ENCODE data around the gene ZDHHC13. TPM values are rescaled to one million over a fixed set of nuclear protein-coding genes. Genes with fewer than 3 reads are reported as not detected.

Gene ZDHHC13
- total and polyA plus RNA-seq, 12 donors: 6.5 to 30.7 (median 9.0) TPM

DNA sequence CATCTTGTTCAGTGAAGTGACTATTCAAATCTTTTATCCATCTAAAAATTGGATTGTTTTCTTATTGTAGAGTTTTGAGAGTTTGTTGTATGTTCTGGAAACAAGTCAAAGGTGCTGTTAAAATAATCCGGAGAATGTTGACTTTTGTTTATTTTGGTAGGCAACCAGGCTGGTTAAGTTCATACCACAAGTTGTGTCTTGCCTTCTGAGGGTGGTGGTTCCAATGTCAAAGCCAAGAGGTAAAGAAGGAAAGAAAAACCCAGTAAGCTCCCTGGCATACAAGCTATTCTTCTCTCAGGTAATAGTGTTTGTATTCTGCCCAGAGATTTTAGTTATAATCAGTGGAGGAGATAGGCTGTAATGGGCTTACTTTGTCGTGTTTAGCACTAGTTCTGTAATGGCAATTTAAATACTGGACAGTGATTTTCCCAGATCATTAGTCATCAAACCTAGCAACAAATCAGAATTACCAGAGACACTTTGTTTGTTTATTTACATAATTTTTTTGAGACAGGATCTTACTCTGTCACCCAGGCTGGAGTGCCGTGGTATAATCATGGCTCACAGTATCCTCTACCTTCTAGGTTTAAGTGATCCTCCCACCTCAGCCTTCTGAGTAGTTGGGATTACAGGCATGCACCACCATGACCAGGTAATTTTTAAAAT, 99.9 kb downstream of the ZDHHC13 start:
- no peak for DNase-seq
- Histone ChIP-seq H3K36me3 (replicated peaks in 1 of 2) (no peaks in the 10 kb centered on the region), H3K4me1 (replicated peaks in 1 of 2) (no peaks in the 10 kb centered on the region), H3K27ac (no peak overlapping the region), H3K4me3 (no peak overlapping the region), H3K9me3 (replicated peaks in 1 of 3) (no peaks in the 10 kb centered on the region), H3K27me3 (no peaks in the 10 kb centered on the region)
- 46 to 54% (median 53%) methylated on average over 3 of the region's 3 CpGs for WGBS, 4 donors
- intact Hi-C loops (cut with DNase I): no loop called here
- no peak for TF ChIP-seq POLR2A (IDR thresholded peaks at IDR 0.05)
- TF ChIP-seq, protein P1, sequence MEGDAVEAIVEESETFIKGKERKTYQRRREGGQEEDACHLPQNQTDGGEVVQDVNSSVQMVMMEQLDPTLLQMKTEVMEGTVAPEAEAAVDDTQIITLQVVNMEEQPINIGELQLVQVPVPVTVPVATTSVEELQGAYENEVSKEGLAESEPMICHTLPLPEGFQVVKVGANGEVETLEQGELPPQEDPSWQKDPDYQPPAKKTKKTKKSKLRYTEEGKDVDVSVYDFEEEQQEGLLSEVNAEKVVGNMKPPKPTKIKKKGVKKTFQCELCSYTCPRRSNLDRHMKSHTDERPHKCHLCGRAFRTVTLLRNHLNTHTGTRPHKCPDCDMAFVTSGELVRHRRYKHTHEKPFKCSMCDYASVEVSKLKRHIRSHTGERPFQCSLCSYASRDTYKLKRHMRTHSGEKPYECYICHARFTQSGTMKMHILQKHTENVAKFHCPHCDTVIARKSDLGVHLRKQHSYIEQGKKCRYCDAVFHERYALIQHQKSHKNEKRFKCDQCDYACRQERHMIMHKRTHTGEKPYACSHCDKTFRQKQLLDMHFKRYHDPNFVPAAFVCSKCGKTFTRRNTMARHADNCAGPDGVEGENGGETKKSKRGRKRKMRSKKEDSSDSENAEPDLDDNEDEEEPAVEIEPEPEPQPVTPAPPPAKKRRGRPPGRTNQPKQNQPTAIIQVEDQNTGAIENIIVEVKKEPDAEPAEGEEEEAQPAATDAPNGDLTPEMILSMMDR (IDR thresholded peaks at IDR 0.05): no peak

DNA sequence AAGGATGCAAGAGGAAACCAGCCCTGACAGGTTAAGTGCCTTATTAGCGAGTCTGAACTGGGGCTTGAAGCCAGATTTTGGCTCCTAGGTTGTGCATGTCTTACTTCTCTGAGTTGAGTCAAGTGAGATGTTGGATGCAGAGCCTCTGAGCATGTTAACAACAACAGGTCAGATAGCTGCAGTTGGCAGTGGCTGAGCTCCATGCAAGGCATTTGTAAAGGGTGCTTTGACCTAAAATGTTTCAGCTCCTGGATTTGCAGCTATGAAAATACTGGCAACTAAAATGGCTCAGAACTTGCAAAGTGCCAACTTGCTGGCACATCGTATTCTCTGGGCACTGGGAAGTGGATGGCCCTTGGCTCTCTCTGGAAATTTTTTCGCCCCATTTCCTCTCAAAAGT, 101.2 kb downstream of the ZDHHC13 start:
- H3K4me1 ChIP-seq (replicated peaks in 1 of 2): no peaks in the 10 kb centered on the region
- DNase-seq: no peak
- H3K36me3 ChIP-seq (replicated peaks in 1 of 2): no peaks in the 10 kb centered on the region
- no peak overlapping the region for H3K27ac ChIP-seq
- WGBS, 4 donors: 73 to 93% (median 89%) methylated on average over 3 of the region's 3 CpGs
- intact Hi-C loops (cut with DNase I): no loop called here
- H3K27me3 ChIP-seq: no peaks in the 10 kb centered on the region
- no peaks in the 10 kb centered on the region for H3K9me3 ChIP-seq (replicated peaks in 1 of 3)
- no peak overlapping the region for H3K4me3 ChIP-seq
- TF ChIP-seq, protein P1 (IDR thresholded peaks at IDR 0.05): no peak
- TF ChIP-seq POLR2A (IDR thresholded peaks at IDR 0.05): no peak

DNA sequence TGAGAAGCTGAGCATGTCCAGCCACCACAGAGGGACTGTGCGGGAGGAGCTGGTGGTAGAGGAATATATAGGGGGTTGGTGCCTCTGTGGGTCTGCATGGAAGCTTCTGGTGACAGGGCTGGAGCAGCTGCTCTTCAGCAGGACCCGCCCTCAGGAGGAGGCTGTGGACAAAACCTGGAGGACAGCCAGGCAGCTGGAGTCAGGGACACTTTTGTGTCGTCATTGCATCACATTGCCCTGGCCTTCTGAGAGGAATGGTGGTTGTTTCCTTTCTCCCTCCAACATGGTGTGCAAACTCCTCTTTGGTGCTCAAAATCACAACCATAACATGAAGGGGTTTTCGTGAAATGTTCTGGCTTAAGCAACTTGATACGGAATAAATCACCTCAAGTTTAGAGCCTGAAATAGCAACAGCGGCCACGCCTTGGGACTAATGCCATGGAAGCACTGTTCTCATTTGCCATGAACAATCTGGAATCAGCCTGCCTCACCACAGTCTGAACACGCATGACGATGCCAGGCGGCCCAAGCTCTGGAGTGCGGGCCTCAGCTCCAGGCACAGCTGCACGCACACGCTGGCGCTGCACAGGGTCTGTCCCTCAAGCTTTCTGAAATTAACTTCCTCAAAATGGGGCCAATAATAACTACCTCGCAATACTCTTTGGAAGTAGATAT, 102.0 kb downstream of the ZDHHC13 start:
- TF ChIP-seq, protein P1 (IDR thresholded peaks at IDR 0.05): no peak
- TF ChIP-seq POLR2A (IDR thresholded peaks at IDR 0.05): no peak
- Histone ChIP-seq H3K27ac (no peak overlapping the region), H3K9me3 (replicated peaks in 1 of 3) (no peaks in the 10 kb centered on the region), H3K36me3 (replicated peaks in 1 of 2) (no peaks in the 10 kb centered on the region), H3K27me3 (no peaks in the 10 kb centered on the region), H3K4me1 (replicated peaks in 1 of 2) (no peaks in the 10 kb centered on the region), H3K4me3 (no peak overlapping the region)
- intact Hi-C loops (cut with DNase I): no loop called here
- DNase-seq: peak in 2 of 7 donors; percentile 33 to 46
- WGBS, 4 donors: 80 to 85% (median 83%) methylated on average over 15 of the region's 15 CpGs

DNA sequence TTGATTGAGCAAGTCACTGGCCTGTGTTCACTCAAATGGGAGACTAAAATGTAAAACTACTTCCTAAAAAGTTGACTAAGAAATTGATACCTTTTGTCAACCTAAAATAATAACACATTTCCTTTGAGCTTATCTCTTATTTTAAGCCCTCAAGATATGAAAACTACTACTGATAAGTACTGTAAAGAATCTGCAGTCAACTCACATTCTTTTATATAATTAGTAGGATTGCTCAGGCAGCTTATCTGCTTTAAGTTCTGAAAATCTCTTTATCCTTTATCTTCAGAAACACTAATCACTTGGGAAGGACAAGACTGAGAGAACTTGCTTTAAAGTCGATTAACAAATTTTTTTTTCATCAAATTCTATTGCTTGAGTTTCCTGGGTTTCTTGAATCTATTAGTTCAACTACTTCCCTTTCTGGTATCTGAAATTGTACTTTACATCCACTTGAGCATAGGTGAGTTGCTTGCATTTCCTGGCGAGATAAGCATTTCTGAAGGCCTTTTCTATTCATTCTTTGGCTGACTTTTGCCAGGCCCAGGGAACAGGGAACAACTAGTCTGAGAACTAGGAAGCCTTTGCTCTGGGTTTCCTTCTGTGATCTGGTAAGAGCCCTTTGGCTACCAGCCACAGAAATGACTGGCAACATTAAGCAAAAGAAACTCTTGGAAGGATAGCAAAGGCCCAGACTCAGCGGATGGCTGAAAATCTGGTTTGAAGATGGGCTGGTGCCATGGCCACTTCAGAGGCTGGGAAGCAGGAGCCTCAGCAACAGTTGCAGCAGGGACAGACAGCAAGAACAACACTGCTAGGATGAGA, 104.1 kb downstream of the ZDHHC13 start:
- Histone ChIP-seq H3K27me3 (no peaks in the 10 kb centered on the region), H3K4me3 (no peak overlapping the region), H3K4me1 (replicated peaks in 1 of 2) (no peaks in the 10 kb centered on the region), H3K9me3 (replicated peaks in 1 of 3) (no peaks in the 10 kb centered on the region), H3K27ac (no peak overlapping the region), H3K36me3 (replicated peaks in 1 of 2) (no peaks in the 10 kb centered on the region)
- TF ChIP-seq POLR2A (IDR thresholded peaks at IDR 0.05): no peak
- TF ChIP-seq, protein P1 (IDR thresholded peaks at IDR 0.05): no peak
- intact Hi-C loops (cut with DNase I): no loop called here
- WGBS, 4 donors: 53 to 72% (median 65%) methylated on average over 3 of the region's 3 CpGs
- peak in 1 of 7 donors; percentile 4 for DNase-seq

All from adrenal gland (tissue), 12 donors.